GM18861 (cell line): ENCODE measurements around the gene RNF150.

ENCODE experiments used
- ATAC-seq: cut with Tn5 transposase; IDR thresholded peaks from one replicate; pipeline ENCODE4 v1.9.1; 2021; ENCODE audit not compliant: unreplicated experiment

Gene RNF150

DNA sequence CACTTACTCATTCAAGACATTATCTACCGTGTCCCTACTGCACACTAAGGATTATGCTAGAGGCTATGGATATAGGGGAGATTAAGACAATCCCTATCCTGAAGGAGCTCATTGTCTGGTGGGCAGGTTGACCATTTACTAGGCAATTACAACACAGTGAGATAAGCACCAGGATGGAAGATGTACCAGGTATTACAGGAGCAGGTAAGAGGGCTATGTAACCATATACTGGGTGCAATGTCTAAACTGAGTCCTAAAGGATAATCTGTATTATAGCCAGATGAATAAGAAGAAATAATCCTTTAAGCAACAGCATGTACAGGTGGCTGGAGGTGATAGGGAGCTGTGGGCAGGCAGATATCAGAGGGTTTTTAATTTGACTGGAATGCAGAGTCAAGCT is 263.8 kb downstream of the RNF150 start:
- no peak for ATAC-seq

DNA sequence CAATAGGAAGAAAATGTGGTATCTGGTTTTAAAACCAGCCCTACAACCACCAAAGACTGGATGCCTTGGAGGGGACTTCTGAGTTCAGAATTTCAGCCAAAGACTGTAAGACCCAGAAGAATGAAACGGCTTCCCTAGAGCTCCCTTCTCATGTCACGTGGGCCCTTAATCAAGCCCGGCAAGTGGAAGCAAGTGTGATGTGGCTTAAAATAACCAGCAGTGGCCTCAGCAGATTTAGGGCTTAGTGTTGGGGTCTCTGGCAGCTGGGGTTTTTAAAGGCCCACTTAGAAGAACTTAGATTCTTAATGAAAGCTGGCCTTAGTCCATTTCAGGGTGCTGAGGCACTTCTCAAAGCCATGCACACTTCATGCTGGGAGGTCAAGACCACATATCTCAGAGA is 265.9 kb downstream of the RNF150 start:
- ATAC-seq = no peak

DNA sequence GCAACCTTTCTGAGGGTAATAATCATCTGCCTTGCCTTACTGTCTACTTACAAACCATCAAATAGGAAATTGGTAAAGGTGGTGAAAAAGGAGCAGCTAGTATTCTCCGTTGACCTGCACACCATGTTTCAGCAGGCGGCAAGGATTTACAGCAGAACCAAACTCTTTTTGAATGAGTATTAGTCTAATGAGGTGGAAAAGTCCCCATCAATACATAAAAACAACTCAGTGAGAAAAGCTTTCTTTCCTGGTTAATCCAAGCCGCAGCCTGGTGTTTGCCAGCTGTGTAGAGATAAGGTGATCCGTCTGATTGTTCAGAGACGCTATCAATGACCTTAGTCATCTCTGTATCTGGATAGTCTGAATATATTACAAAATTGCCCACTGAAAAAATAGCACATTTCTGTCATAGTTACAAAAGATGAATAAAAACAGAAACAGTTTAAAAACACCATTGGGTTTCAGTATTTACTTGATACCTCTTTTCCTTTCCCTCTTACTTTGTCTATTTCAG is 266.7 kb downstream of the RNF150 start:
- no peak for ATAC-seq

DNA sequence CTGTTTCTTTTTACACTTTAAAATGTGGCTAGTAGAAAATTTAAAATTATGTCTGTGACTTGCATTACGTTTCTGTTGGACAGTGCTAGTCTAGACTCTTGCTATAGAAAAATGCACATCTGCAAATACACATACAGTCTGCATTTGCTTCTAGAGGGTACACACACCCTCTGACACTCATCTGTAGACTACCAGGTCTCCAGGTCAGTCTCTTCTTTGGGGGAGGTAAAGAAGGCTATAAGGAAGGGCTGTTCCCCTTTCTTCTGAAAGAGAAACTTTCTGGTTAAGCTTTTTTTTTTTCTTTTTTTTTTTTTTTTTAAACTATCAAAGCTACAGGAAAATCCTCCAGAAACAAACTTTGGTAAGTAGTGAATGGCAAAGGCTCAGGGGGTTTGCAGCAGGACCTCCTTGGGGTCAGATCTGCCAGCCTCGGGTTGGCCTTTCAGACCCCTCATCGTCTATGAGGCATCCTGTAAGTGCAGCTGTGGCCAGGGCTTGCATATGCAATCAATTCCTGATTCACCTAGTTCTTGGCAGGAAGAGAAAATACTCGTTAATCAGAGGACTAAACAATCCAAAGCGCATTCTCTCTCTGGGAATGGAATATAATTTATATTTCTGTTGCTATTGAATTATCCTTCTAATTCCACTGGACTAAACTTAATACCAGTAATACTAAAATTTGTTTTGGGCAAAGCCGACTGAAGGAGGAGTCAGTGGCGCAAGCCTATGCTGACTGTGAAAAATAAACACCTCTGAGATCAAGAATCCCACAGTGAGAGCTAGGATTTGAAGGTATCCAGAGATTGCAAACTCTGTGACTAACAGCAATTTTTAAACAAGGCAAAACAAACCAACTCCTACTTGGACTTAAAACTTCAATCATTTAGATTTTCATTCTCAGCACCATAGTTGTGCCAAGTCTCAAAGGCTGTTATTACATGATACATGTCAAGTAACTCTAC is 267.7 kb downstream of the RNF150 start:
- no peak for ATAC-seq

DNA sequence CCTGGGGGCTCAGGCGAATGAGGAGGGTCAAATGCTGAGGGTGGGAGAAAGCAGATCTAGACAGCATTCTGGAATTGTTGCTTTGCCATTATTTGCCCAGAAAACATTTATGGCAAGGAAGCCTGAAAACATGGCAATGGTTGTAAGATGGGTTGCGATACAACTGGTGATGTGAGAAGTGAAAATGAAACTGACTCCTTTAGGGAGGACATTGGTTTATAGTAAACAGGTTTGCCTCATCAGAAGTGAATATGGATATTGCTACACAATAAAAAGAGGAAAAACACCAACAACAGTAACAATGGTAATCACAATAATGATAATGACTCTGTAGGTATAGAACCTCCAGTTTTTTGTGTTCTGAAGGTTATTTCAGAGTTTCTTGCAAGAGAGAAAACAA is 270.1 kb downstream of the RNF150 start:
- ATAC-seq = no peak

DNA sequence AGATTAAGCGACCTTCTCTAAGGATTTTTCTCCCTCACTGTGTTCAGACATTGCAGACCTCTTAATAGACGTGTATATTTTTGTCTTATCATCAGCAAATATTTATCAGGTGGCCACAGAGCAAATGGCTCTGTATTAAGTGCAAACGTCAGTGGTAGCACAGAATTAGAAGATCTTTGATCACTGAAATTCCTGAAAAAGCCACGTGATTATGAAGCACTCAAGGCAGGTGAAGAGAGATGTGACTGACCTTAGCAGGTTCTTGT is 271.2 kb downstream of the RNF150 start:
- no peak for ATAC-seq

DNA sequence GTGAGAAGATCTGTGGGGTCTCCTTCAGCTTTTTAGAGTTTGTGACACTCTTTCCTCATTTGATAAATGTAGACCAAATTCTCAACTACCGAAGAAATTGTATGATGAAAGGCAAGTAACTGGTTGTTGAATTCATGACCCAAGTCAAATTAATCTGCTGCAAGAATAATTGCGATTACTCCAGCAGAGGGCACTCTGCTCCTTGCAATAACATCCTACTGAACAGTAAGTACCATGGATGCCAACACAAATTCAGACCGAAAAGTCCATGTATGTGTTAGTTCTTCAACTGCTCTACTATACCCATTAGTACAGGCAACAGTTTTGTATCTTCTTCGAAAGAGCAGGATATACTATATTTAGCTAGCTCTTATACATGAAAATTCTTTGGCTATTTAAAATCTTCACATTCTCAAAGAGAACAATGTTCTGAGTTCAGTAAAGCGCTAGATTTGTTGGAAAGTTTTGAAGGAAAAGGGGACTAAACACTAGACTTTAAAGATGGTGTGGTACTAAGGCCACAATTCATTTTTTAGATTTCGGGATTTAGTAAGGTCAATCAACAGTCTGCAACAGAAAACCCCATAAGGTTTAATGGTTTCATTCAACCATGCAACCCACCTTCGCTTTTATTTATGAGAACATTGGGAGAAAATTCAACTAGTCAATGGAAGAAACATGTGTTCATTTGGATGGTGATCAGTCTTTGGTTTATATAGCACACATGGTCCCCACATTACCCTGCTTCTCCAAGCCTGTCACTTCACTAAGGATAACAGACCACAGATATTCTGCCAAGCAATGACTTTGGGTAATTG is 271.7 kb downstream of the RNF150 start:
- ATAC-seq = no peak

DNA sequence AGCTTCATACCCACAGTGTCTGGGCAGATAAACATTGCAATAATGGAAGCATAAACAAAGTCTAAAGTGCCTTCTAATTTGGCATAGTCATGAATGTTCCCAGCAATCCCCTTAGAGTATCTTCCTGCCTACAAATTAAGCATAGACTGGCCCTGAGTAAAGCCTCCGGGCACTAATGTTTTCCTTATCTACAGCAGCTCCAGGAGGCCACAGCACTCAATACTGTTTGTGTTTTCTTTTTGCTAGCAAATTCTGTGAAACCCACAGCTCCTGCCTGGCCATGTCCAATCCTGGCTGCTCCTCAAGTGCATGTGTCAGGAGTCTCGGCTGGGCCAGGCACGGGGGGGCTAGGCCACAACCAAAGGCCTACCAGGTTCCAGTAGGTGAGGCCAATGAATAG is 274.4 kb downstream of the RNF150 start:
- ATAC-seq = no peak

DNA sequence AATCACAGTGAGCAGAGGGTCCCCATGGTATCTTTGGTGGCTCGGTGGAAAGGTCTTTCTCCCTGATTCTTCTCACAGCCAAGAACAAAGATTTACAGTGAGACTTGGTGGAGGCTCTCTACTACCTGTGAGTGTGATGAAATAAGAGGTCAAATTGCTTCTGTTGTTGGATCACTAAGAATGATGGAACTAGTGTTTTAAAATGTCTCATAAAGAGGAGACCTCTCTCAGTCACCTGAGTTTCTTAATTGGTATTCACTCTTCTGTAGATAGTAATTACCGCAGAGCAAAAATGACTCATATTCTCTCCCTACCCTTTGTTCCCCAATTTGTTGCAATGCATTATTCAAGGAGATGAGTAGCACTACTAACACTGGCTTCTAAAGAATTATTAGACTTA is 276.2 kb downstream of the RNF150 start:
- ATAC-seq = no peak

DNA sequence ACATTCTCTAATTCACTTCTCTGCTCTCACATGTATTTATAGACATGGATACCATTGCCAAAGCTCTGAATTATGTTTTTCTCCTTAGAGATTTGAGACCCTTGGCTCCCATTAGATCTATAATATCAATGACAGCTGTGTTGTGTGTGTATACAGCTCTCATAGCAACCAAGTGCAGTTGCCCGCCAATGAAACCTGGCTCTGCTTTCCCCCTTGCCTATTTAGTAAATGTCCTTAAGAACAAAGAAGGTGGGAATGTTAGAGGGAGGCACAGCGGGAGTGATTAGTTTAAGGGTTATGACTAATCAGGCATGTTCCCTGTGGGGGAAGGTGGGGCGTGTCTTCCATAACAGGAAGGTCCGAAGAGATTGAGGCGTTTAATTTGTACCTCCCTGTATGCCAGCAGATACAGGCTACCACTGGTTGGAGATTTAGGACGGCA is 276.6 kb downstream of the RNF150 start:
- no peak for ATAC-seq

DNA sequence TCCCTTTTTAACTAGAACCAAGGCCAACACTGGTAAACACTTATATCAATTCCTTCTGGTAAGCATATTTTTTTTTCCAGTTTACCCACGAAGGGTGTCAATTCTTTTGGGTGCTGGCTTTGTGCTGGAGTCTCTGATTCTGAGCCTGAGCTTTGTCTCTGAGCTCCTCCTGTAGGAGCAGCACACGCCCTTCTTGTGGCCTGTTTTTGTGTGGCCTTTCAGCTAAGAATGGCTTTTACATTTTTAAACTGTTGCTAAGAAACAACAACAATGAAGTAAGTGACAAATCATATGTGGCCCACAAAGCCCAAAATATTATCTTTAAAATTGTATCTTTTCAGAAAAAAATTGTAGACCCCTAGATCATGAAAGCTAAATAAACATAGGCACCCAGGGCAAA is 279.1 kb downstream of the RNF150 start:
- ATAC-seq = no peak

DNA sequence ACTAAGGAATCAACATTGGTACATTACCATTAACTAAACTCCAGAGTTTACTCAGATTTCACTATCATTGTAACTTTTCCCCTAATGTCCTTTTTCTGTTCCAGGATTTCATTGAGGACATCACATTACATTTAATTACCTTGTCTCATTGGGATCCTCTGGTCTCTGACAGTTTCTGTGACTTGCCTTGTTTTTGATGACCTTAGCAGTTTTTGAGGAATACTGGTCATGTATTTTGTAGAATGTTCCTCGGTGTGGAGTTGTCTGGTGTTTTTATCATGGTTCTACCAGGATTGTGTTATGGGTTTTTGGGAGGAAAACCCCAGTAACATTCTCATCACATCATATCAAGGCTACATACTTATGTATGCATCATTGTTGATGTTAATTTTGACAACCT is 281.5 kb downstream of the RNF150 start:
- ATAC-seq = no peak

DNA sequence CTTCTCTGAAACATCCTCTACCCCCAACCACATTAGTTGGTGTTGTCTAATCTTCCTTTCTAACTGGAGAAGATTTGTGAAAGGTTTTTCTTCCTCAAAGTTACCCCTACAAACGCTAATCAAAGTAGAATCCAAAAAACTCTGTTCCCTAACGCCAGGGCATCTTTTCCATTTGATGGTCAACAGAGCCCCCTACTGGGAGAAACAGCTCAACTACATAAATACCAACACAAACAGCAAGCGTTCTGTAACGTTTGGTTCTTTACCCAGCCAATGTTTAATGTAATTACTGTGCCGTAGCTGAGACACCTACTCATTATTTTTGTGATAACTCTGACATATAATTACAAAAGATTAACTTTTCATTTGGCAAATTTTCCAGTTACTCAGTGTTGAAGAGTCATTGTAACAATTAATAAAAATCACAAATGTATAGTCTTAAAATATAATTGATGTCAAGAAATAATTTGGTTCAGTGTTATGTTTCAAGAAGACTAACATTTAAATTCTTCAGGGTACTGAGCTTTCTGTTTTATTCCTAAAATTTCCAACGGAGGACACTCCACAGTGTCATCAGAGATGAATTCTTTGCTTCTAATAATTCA is 282.1 kb downstream of the RNF150 start:
- peak; percentile 88 for ATAC-seq

DNA sequence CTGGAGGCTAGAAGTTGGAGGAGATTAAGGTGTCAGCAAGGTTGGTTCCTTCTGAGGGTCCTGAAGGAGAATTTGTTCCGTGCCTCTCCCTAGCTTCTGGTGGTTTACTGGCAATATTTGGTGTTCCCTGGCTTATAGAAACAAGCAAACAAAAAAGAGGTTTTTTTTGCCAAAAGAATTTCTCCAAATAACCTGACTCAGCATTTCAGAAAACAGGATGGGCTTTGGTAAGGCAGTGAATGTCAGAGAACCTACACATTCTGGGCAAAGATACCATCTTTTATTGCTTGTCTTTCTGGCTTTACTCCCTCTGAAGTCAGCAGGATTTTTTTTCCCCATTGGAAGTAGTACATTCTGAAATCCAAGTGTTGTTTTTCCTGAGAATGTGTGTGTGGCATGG is 283.7 kb downstream of the RNF150 start:
- no peak for ATAC-seq

DNA sequence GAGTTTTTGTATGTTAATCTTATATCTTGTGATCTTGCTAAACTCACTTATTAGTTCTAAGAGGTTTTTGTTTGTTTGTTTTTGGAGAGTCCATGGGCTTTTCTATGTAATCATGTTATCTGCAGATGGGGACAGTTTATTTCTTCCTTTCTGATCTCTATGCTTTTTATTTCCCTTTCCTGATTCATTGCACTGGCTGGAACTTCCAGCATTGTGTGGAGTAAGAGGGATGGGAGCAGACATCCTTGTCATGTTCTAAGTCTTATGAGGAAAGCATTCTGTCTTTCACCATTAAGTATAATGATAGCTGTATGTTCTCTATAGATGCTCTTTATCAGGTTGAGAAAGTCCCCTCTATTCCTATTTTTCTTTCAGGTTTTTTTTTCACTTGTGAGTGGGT is 286.5 kb downstream of the RNF150 start:
- no peak for ATAC-seq

DNA sequence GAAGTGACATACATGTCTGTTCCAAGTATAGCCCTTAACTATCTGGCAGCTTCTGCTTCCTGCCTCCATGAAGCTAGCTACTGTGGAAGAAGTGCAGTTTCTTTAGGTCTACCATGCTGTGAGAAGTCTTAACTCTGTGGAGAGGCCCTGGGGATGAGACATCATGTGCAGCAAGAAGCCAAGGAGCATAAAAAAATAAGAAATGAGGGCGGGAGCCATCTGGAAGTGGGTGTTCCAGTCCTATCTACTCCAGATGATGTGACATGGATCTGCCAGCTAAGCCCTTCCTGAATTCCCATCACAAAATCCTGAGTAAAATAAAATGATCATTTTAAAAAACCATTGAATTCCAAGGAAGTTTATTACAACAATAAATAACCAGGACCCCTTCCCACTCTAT is 289.2 kb downstream of the RNF150 start:
- no peak for ATAC-seq

DNA sequence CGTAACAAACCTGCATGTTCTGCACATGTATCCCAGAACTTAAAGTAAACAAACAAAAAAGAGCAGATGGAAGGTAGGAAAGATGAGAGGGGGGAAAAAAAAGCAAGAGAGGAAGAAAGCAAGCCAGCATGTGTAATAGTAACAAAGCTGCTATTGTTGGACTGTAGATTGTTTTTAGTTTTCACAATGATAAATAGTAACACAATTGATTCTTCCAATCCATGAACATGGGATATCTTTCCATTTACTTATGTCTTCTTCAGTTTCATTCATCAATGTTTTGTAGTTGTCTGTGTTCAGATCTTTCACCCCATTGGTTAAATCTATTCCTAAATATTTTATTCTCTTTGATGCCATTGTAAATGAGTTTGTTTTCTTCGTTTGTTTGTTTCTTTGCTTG is 292.1 kb downstream of the RNF150 start:
- no peak for ATAC-seq

DNA sequence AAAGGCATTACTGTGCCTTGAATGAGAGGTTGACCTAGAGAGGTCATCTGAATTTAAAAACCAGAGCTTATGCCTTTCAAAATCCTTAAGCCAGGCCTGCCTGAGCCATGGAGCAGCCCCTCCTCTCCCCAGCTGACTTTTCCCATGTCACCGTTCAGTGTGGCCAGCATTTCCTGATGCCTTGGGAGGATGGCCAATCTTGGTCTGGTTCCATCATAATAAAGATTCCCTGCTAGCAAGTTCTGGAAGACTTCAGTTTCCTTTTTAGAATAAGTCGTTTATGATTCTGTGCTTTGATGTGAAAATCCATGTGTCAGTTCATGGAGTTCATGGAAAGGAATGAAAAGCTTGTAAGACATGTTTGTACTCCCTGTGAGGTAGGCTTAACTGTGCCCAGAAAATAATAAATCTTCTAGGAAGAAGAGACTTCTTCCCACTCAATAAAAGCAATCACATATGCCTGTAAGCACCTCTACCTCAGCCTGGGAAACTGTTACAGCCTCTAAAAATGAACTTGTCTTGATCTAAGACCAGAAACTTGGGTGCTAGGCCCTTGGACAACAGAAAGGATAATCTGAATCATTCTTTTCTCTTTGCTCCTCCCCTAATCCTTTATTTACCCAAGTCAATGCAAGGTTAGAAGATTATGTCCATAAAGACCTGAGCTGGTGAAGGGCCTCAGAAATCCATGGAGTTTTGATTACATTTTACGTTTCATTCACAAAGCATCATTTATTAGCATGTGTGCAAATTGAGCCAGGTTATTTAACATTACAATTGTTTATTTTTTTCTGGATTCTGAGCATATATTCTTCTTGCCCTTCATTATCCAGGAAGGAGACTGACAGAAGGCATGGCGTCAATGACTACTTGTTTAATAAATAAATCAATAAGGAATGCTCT is 293.1 kb downstream of the RNF150 start:
- no peak for ATAC-seq

DNA sequence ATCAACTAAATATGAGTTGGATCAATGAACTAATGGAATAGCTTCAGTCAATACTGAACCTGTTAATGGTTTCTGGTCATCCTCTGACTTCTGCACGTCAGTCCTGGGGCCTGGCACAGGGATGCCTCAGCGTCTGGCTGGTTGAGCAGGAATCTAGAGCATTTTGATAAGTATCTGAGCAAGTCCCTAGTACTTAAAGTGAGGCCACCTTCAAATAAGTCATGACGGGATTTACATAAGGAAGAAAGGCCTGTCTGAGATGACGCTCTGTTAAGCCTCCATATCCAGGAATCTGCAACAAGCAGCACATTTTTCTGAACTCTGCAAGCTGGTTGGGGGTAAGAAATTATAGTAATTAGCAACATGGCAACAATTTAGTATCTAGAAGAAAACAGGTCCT is 293.9 kb downstream of the RNF150 start:
- ATAC-seq = no peak

DNA sequence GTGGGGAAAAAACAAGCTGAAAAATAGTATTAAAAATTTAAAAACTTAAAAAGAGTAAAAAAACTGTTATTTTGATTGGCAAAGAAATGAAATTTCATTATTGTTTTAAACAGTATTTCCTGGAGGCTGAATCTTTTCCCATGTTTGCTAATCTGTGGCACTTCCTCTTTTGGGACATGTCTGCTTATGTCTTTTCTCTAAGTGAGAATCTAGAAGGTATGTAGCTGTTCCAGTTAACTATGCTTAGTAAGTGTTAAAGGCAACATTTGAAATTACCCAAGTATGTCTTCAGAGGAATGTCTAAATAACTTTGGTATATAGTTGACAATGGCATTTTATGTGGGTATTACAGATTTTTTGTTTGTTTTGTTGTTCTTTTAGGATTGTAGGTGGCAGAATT is 295.5 kb downstream of the RNF150 start:
- no peak for ATAC-seq
